Ovary (tissue), 9 donors: Measurements from ENCODE around the gene TMTC2. TPM values are rescaled to one million over a fixed set of nuclear protein-coding genes. Genes with fewer than 3 reads are reported as not detected.
"Not testable (repeated sequence)": the region's sequence is repeated elsewhere in the genome, so short reads cannot be mapped to it uniquely, and the experiment has no call there.

ENCODE experiments used
- DNase-seq, 5 donors: peaks; one replicate each; pipeline ENCODE4 v3.0.0-alpha.2; 2019 to 2020
- H3K27ac ChIP-seq, 2 donors: fragments of 200-600 bp; one replicate each; pipeline versions ENCODE4 v1.5.1 to v1.8.0; 2019 to 2022
- H3K27me3 ChIP-seq: fragments of 200-600 bp; one replicate; pipeline ENCODE4 v1.8.0; 2022
- H3K36me3 ChIP-seq: fragments of 200-600 bp; sonication (generic); one replicate; pipeline ENCODE4 v1.5.1; 2019
- H3K4me1 ChIP-seq: one replicate; pipeline ENCODE4 v1.8.1; 2013; ENCODE audit warnings: mild to moderate bottlenecking, moderate library complexity; ENCODE audit not compliant: insufficient read depth
- H3K4me3 ChIP-seq: fragments of 200-600 bp; sonication (generic); one replicate; pipeline ENCODE4 v1.5.1; 2017
- H3K9me3 ChIP-seq, 2 donors: fragments of 200-600 bp in 1 of 2; sonication (generic) in 1 of 2; one replicate each; pipeline versions ENCODE4 v1.5.1 to v1.8.1; 2013 to 2019; ENCODE audit warnings: mild to moderate bottlenecking in 1 of 2, moderate library complexity in 1 of 2
- CTCF ChIP-seq, 3 donors: fragments of 450-650 bp in 2 of 3; fragments of 200-600 bp in 1 of 3; IDR thresholded peaks; one replicate each; pipeline versions ENCODE4 v1.5.1 to v1.8.0; 2016 to 2022; ENCODE audit warnings: antibody characterized with exemption in 3 of 3, mild to moderate bottlenecking in 1 of 3
- EP300 ChIP-seq: sonication (generic); formaldehyde crosslinking; IDR thresholded peaks from one replicate; pipeline ENCODE4 v1.6.1; 2017; ENCODE audit warnings: antibody characterized with exemption
- POLR2A ChIP-seq: fragments of 450-650 bp; IDR thresholded peaks from one replicate; pipeline ENCODE4 v1.6.1; 2017; ENCODE audit warnings: antibody characterized with exemption, mild to moderate bottlenecking, moderate library complexity
- WGBS, 3 donors: extraction: QIAGEN DNeasy Blood & Tissue Kit in 1 of 3; methylation state at CpG; one replicate each; pipeline versions ENCODE4 v1.1.5 to v1.1.7; 2013 to 2017; 5-methylcytosine and 5-hydroxymethylcytosine counted together
- intact Hi-C, 4 donors: fragments of 100-400 bp; cut with DNase I; formaldehyde crosslinking; loops; one replicate each; pipeline versions ENCODE4 v1.11.0 to v1.15.1; 2022 to 2023
- polyA plus RNA-seq, 2 donors: library from polyadenylated mRNA; stranded (reverse); fragments of 200-250 nt in 1 of 2; fragments of 350-450 nt in 1 of 2; fragmentation: Illumina TruSeq in 1 of 2; extraction: RNeasy Lipid Tissue Mini Kit (QIAGEN cat#74804) in 1 of 2; gene quantifications; one replicate each; pipeline ENCODE4 v1.2.3, GENCODE V29; 2013 to 2014
- total RNA-seq, 7 donors: library from RNA; depleted of rRNA in 2 of 7; stranded (reverse); fragments of >200 nt in 2 of 7; fragmentation: NEBNext Ultra II Directional in 3 of 7; extraction: Animal tissue kit (Norgen Biotek cat#: 25700) in 3 of 7; gene quantifications; one replicate each; pipeline versions ENCODE4 v1.1.0 to v1.2.4, GENCODE V29; 2016 to 2023
- donor health status: DM: no; HTN: no; CAD: no; lungs with moderate emphysema.
- donor health status: DM: no; HTN: no; CAD: no.
- donor health status: Bipolar disorder and iron deficiency.
- donor health status: DM: yes; HTN: yes; CAD: no.
- donor health status: DM: no; HTN: no; CAD: no.
- donor health status: DM: yes; HTN: yes; CAD: no.

The TMTC2 gene
- total and polyA plus RNA-seq, 9 donors, result 2.0 to 22.6 (median 5.6) TPM

GRCh38 chr12:83114966-83115365 is 428.3 kb downstream of the TMTC2 start:
- no peaks in the 10 kb centered on the region for H3K36me3 ChIP-seq
- intact Hi-C loops, result no loop called here
- H3K4me1 ChIP-seq, result no peaks in the 10 kb centered on the region
- DNase-seq, result no peak
- no peak overlapping the region for H3K4me3 ChIP-seq
- WGBS, 3 donors, result 65 to 79% (median 68%) methylated on average over 4 of the region's 4 CpGs
- TF ChIP-seq CTCF (IDR thresholded peaks at IDR 0.05) (no peak), EP300 (no peak)
- no peak overlapping the region for H3K27ac ChIP-seq
- H3K27me3 ChIP-seq, result no peaks in the 10 kb centered on the region
- H3K9me3 ChIP-seq, result no peaks in the 10 kb centered on the region

- H3K27me3 ChIP-seq, H3K9me3 ChIP-seq, H3K4me1 ChIP-seq, H3K36me3 ChIP-seq, DNase-seq, H3K27ac ChIP-seq, H3K4me3 ChIP-seq, intact Hi-C loops: not testable (repeated sequence)
- WGBS, 3 donors, result 72 to 93% (median 93%) methylated on average over 3 of the region's 3 CpGs
Measured at GRCh38 chr12:83117926-83118325, 431.2 kb downstream of the TMTC2 start.

GRCh38 chr12:83121897-83122622 is 435.4 kb downstream of the TMTC2 start:
- Histone ChIP-seq H3K4me1 (no peaks in the 10 kb centered on the region), H3K27me3 (no peaks in the 10 kb centered on the region), H3K36me3 (no peaks in the 10 kb centered on the region), H3K4me3 (no peak overlapping the region), H3K27ac (no peak overlapping the region), H3K9me3 (no peaks in the 10 kb centered on the region)
- 86 to 89% (median 88%) methylated on average over 15 of the region's 15 CpGs for WGBS, 3 donors
- intact Hi-C loops, result no loop called here
- TF ChIP-seq EP300 (no peak), POLR2A (no peak), CTCF (IDR thresholded peaks at IDR 0.05) (no peak)
- DNase-seq, result no peak

GRCh38 chr12:83122623-83122934 is 435.9 kb downstream of the TMTC2 start:
- intact Hi-C loops, result no loop called here
- Histone ChIP-seq H3K36me3 (no peaks in the 10 kb centered on the region), H3K27me3 (no peaks in the 10 kb centered on the region), H3K9me3 (no peaks in the 10 kb centered on the region), H3K27ac (no peak overlapping the region), H3K4me1 (no peaks in the 10 kb centered on the region), H3K4me3 (no peak overlapping the region)
- 74 to 83% (median 81%) methylated on average over 3 of the region's 3 CpGs for WGBS, 3 donors
- TF ChIP-seq POLR2A (no peak), EP300 (no peak), CTCF (IDR thresholded peaks at IDR 0.05) (no peak)
- no peak for DNase-seq

- no peaks in the 10 kb centered on the region for H3K36me3 ChIP-seq
- no peak overlapping the region for H3K27ac ChIP-seq
- H3K9me3 ChIP-seq, result no peaks in the 10 kb centered on the region
- TF ChIP-seq CTCF (IDR thresholded peaks at IDR 0.05) (no peak), EP300 (no peak), POLR2A (no peak)
- DNase-seq, result no peak
- WGBS, 3 donors, result 26 to 46% (median 28%) methylated on average over 2 of the region's 2 CpGs
- H3K4me3 ChIP-seq, result no peak overlapping the region
- H3K4me1 ChIP-seq, result no peaks in the 10 kb centered on the region
- intact Hi-C loops, result no loop called here
- H3K27me3 ChIP-seq, result no peaks in the 10 kb centered on the region
Measured at GRCh38 chr12:83123039-83123438, 436.3 kb downstream of the TMTC2 start.
